GM18517 (cell line): ENCODE data around the gene PSG2.
"Not testable (repeated sequence)": the region's sequence is repeated elsewhere in the genome, so short reads cannot be mapped to it uniquely, and the experiment has no call there.

Experiments
- ATAC-seq: cut with Tn5 transposase; IDR thresholded peaks from one replicate; pipeline ENCODE4 v1.9.1; 2021; ENCODE audit warnings: mild to moderate bottlenecking, moderate library complexity; ENCODE audit not compliant: unreplicated experiment

PSG2 gene

DNA sequence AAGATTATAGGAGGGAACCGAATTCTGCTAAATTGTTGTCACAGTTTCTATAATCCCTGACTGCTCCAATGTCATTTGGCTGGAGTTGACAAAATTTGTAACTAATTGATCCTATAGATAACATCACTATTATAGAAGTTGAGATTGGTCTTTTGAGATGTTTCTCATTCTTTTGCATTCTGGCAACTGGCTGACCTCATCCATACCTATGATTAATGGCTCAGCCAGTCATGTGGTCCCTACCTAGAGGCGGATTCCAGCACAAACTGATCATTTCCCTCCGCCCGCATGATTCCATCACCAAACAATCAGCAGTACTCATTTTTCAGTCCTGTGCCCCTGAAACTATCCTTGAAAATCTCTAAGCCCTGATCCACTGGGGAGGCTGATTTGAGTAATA is 4.2 kb downstream of the PSG2 start:
- no peak for ATAC-seq

DNA sequence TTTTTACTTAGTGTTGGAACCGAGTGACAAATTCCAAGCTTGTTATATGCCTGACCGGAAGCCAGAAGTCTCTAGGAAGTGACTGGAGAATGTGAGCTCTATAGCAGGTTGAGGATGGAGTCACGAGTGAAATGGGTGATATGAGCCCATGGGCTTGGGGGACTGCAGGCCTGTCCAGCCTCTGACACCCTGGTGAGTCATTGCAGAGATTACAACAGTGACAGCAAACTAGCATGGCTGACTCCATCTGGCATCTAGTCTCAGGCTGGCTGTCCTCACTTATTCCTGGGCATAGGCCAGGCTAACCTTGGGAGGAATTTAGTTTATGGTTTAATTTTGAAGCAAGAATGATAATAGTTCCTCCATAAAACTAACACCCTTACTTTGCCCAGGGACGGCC is 4.6 kb downstream of the PSG2 start:
- not testable (repeated sequence) for ATAC-seq

DNA sequence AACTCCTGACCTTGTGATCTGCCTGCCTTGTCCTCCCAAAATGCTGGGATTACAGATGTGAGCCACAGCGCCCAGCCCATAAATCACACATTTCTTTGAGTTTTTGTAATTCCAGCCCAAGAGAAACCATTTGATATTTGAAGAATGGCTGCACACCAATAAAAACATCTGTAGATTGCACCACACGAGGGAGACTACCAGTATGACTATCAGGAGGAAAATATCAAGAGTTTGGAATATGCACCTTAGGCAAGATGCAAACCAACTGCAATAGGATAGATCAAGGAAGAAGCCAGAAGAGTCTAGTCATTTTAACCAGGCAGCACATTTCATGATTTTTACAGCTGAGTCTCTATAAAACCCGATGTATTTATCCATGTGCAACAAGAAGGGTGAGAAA is 20.1 kb downstream of the PSG2 start:
- ATAC-seq = not testable (repeated sequence)

DNA sequence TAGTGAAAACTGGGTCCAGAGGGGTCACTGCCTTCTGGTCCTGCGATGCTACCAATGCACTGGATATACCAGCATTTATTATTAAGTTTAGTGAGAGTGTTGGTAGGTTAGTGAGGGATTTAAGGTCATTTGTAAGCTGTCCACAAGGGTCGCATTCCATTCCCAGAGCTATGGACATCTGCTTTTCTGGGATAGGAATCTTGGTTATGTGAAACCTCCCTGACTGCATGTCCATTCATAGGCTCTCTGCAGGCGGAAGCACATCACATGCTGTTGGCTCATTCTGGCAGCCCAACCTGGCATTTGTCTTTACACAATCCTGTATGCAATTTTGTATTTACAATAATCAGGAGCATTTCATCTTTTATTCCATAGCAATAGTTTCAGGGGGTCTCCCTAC is 21.2 kb downstream of the PSG2 start:
- ATAC-seq = not testable (repeated sequence)

DNA sequence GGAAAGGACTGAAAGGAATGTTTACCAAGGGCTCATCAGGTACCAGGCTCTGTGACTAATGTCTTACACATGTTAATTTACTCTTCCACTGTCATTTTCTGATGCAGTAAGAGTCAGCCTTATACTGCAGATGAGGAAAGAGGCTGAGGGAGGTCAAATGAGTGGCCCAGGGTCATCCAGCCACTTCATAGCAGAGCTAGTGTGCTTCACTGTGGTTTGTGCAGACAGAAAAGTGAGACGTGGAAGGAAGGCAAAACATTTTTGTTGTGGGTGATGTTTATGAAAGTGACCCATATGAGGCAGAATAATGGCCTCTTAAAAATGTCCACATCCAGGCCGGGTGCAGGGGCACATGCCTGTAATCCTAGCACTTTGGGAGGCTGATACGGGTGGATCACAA is 22.2 kb downstream of the PSG2 start:
- ATAC-seq = not testable (repeated sequence)

DNA sequence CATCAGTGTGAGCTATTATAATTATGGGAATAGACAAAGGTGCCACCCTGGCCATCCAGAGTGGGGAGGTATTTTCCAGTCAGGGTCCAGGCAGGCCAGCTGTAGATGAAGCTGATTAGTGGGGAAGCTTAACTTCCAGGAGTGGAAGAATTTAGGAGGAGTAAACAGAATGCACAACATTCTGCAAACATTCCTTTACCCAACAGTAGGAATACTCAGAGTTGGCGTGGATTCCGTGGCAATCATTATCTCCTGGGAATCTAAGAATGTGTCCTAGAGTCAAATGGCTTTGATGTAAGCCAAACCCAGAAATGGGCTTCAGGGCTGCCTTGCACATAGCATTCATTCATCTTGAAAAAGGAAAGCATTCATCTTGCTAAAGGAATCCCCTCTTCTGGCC is 23.0 kb downstream of the PSG2 start:
- ATAC-seq = not testable (repeated sequence)

DNA sequence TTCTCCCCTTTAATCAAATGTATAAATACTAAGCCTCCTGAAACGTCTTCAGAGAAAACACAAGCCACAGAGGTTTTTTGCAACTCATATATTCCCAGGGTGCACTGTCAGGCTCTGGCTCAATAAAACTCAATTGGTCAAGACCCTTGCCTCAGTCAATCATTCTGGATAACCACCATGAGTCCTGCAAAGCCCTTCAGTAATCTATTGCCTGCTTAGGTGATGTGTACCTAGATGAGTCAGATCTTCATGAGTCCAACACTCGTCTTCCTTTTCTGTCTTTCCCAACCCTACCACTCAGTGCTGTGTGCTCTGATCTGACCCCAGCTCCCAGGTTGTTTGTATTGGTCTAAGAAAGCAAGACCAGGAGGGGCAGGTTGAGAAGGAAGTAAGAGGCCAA is 24.1 kb downstream of the PSG2 start:
- not testable (repeated sequence) for ATAC-seq

DNA sequence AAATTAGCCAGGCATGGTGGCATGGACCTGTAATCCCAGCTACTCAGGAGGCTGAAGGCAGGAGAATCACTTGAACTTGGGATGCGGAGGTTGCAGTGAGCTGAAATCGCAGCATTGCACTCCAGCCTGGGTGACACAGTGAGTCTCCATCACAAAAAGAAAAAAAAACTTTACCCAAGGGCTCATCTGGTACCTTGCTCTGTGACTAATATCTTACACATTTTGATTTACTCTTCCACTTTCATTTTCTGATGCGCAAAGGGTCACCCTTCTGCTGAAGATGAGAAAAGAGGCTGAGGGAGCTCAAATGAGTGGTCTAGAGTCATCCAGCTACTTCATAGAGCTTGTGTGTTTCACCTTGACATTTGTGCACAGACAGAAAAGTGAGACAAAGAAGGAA is 34.5 kb downstream of the PSG2 start:
- not testable (repeated sequence) for ATAC-seq

DNA sequence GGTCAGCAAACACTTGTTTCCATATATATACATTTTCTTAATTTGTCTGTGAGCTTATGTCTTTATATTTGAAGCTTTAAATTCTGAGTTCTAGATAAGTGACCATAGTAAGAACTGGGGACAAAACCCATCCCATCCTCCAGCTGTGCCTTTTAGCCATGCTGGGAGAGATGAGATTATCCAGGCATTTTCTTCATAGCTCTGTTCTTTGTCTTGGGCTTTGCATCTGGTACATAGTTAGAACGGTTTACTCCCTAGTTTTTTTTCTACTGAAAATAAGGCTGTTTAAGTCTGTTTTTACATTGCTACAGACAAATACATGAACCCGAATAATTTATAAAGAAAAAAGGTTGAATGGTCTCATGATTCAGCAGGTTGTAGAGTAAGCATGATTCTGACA is 35.9 kb downstream of the PSG2 start:
- ATAC-seq = not testable (repeated sequence)

DNA sequence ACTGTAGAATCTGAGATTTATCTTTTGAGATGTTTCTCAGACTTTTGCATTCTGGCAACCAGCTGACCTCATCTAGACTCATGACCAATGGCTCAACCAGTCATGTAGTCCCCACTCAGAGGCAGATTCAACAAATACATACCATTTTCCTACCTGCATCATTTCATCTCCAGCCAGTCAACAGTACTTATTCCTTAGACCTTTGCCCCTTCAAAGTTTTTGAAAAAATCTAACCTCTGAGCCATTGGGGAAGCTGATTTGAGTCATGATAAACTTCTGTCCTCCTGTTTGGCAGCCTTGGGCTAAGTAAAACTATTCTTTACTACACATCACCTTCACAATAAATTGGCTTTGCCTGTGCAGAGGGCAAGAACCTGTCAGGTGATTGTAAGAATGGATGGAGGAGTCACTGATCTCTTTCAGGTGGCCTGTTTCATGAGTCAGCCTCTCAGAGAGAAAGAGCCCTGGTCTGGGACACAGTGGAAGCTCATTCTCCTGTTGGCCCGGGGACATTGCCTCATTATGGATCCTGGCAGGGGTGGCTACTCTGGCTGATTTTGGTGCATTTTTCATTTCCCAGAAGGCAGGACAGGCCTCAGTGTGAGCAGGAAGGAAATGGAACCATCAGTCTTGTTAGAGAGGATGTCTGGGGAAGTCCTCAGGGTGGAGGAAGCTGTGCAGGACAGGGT is 38.9 kb downstream of the PSG2 start:
- ATAC-seq = not testable (repeated sequence)

DNA sequence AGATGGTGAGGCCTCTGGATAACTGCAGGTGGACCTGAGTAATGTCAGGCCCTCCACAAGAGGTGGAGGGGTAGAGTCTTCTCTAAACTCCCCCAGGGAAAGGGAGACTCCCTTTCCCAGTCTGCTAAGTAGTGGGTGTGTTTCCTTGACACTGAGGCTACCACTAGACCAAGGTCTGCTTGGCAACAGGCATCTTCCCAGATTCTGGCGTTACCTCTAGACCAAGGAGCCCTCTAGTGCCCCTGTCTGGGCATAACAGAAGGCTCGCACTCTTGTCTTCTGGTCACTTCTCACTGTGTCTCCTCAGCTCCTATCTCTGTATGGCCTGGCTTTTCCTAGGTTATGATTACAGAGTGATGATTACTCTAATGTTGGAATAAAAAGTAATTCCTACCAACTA is 50.9 kb downstream of the PSG2 start:
- not testable (repeated sequence) for ATAC-seq

DNA sequence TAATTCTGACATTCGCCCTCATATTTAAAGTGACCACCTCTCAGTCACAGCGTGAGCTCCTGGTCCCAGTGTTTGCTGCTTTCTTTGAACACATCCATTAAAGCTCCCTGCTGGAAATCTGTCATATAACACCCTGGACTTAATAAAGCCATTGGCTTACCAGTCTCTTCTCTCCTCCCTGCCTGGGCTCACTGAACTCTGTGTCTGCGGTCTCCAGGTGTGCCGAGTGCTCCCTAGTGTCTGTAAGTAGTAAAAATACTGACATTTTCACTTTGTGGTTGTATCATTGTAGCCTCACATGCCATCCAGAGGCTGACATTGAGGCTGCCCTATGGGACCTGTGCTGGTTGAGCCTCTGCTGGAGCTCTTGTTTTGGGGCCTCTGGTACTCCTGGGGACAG is 53.6 kb downstream of the PSG2 start:
- ATAC-seq = no peak

DNA sequence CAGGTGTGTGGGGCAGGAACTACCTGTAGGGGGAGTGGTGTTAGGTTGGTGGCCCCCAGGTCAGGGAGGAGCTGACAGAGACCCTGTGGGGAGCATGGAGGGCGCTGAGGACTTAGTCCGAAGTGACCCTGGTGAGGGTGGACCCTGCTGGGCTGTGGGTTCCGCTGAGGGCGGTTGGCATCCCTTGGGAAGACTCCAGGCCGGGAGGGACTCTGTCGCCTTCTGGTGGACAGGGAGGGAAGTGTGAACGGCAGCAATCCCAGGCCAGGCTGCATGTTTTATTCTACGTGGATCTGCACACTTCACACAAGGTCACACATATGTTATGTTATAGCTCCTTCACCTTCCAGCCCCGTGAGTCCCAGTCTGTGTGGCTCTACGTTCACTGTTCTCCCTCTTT is 54.5 kb downstream of the PSG2 start:
- not testable (repeated sequence) for ATAC-seq

DNA sequence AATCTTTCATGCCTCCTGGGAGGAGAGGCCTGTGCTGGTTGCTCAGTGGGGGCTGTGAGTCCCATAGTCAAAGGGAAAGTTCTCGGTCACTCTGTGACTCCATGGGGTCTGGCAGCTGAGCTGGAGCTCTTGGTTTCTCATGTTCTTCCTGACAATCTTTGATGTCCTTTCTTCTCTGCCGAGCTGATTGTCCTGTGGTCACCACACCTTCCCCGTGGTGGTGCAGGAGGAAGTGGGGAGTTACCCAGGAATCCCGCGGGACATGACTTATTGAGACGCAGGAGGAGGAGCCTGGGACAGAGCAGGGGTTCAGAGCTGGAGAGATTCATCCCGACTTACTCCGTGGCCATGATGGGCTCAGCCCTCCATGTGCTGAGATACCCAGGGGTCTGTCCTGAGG is 55.4 kb downstream of the PSG2 start:
- ATAC-seq = not testable (repeated sequence)

DNA sequence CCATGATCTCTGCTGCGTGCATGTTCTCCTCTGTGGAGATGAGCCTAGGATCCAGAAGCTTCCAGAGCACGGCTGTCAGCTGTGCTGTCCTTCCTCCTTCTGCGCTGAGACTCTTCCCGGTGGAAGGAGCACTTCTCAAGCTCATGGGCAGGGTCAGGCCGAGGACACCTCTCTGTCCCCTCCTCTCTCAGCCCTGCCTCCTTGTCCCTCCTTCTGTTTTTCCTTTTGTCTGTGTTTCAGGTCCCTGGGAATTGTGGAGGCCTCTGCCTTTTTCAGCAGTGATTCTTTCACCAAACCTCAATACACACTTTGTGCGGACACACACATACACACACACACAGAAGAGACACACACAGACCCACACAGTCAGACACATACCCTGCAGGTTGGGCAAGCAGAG is 56.1 kb downstream of the PSG2 start, which contains the start of gene PSG11:
PSG11 (minus strand) TSS at position 101 of the 400 bp plus-strand sequence; CDS start at position 4, 97 bp downstream.
- ATAC-seq = not testable (repeated sequence)

DNA sequence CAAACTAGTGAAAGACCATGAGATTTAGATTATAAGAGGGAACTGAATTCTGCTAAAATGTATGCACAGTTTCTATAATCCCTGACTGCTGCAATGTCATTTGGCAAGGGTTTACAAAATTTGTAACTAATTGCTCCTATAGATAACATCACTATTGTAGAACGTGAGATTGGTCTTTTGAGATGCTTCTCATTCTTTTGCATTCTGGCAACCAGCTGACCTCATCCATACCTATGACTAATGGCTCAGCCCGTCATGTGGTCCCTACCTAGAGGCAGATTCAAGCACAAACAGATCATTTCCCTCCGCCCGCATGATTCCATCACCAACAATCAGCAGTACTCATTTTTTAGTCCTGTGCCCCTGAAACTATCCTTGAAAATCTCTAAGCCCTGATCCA is 60.4 kb downstream of the PSG2 start:
- ATAC-seq = not testable (repeated sequence)

DNA sequence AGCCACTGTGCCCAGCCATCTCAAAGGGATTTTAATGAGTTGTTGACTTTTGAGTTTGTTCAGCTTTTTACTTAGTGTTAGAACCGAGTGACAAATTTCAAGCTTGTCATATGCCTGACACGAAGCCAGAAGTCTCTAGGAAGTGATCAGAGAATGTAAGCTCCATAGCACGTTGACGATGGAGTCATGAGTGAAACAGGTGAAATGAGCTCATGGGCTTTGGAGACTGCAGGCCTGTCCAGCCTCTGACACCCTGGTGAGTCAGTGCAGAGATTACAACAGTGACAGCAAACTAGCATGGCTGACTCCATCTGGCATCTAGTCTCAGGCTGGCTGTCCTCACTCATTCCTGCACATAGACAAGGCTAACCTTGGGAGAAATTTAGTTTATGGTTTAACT is 60.9 kb downstream of the PSG2 start:
- not testable (repeated sequence) for ATAC-seq

DNA sequence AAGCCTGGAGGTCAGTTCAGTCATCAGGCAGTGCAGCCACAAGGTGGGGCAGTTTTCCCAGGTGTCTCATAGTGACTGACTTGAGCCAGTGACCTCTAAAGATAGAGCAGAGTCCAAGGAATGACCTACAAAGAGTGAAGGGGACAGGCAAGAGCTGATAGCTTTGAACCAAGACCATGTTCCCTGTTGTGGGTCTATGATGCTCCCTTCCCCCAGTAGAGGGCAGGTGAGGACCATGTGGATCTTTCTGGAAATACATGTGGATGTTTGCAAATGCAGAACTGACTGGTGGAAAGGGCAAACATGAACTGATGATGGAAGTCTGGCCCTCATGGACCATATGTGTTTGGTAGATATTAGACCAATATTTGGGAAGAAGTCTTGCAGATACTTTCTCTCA is 62.9 kb downstream of the PSG2 start:
- ATAC-seq = not testable (repeated sequence)
